ENCODE results near the gene ACVR1C. TPM values are rescaled to one million over a fixed set of nuclear protein-coding genes. Genes with fewer than 3 reads are reported as not detected.

Gene ACVR1C
- total and polyA plus RNA-seq, 11 donors, result 0.08 to 7.3 (median 0.20) TPM

DNA sequence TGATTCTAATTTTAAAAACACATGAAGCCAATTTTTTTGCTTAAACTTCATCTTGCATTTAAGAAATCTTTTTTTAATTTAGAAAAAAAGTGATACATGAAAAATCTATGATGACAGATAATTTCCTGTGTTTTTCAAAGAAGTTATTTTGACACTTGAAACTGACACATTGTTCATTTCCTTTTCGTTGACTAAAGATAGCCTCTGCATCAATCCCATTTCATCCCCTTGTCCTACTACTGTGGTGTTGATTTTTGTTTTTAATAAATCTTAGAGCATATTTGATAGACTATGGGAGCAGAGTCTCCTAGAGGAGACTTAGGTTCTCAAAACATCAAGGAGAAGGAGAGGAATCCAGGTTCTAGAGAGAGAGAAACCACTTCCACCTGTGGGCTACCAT lies 70.9 kb downstream of the ACVR1C start:
- intact Hi-C loops (cut with DNase I), result no loop called here
- Histone ChIP-seq H3K36me3 (no peaks in the 10 kb centered on the region), H3K9me3 (no peaks in the 10 kb centered on the region), H3K4me3 (no peak overlapping the region), H3K27me3 (no peaks in the 10 kb centered on the region), H3K4me1 (no peaks in the 10 kb centered on the region), H3K27ac (no peak overlapping the region)
- ATAC-seq (no peak), DNase-seq (no peak)
- WGBS, 4 donors, result 40 to 64% (median 54%) methylated on average over 1 of the region's 1 CpG
- no peak for TF ChIP-seq POLR2A (IDR thresholded peaks at IDR 0.05)
- TF ChIP-seq, protein P1, sequence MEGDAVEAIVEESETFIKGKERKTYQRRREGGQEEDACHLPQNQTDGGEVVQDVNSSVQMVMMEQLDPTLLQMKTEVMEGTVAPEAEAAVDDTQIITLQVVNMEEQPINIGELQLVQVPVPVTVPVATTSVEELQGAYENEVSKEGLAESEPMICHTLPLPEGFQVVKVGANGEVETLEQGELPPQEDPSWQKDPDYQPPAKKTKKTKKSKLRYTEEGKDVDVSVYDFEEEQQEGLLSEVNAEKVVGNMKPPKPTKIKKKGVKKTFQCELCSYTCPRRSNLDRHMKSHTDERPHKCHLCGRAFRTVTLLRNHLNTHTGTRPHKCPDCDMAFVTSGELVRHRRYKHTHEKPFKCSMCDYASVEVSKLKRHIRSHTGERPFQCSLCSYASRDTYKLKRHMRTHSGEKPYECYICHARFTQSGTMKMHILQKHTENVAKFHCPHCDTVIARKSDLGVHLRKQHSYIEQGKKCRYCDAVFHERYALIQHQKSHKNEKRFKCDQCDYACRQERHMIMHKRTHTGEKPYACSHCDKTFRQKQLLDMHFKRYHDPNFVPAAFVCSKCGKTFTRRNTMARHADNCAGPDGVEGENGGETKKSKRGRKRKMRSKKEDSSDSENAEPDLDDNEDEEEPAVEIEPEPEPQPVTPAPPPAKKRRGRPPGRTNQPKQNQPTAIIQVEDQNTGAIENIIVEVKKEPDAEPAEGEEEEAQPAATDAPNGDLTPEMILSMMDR (IDR thresholded peaks at IDR 0.05), result no peak

DNA sequence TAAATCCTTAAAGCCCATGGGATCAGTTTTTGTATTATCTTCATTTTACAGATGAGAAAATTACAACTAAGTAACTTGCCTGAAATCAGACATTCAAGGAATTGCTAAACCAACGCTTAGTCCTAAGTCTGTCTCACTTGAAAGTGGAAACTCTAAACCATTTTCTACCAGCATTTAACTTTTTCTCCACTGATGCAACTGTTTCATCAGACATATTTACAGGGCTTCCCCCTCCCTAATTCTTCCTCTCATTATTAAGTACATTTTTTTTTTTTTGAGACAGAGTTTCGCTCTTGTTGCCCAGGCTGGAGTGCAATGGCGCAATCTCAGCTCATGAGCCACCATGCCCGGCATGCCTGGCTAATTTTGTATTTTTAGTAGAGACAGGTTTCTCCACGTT lies 88.6 kb downstream of the ACVR1C start:
- H3K36me3 ChIP-seq, result no peaks in the 10 kb centered on the region
- ATAC-seq, result no peak
- no peaks in the 10 kb centered on the region for H3K4me1 ChIP-seq
- H3K27me3 ChIP-seq, result no peaks in the 10 kb centered on the region
- TF ChIP-seq, protein P1 (IDR thresholded peaks at IDR 0.05), result no peak
- no peak for TF ChIP-seq POLR2A (IDR thresholded peaks at IDR 0.05)
- no peak overlapping the region for H3K4me3 ChIP-seq
- 90 to 96% (median 91%) methylated on average over 5 of the region's 5 CpGs for WGBS, 4 donors
- H3K9me3 ChIP-seq, result no peaks in the 10 kb centered on the region
- intact Hi-C loops (cut with DNase I), result no loop called here
- no peak for DNase-seq
- no peak overlapping the region for H3K27ac ChIP-seq

DNA sequence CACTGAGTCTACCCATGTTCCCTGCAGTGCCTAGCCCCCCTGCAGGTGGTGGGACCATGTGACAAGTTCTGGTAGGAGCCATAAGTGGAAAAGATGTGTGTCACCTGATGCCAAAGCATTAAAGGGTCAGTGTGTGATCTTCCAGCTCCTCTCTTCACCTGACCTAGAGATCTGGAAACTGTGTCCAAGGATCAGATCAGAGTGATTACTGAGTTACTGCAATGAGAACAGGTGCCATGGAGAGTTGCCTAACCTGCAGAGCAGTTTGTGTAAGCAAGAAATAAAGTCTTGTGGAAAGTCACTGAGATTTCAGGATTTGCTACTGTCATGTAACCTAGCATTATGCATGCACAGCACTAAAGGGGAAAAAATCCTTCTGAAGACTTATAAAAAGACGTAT lies 90.6 kb downstream of the ACVR1C start:
- Histone ChIP-seq H3K27me3 (no peaks in the 10 kb centered on the region), H3K4me3 (no peak overlapping the region)
- intact Hi-C loops (cut with DNase I), result no loop called here

DNA sequence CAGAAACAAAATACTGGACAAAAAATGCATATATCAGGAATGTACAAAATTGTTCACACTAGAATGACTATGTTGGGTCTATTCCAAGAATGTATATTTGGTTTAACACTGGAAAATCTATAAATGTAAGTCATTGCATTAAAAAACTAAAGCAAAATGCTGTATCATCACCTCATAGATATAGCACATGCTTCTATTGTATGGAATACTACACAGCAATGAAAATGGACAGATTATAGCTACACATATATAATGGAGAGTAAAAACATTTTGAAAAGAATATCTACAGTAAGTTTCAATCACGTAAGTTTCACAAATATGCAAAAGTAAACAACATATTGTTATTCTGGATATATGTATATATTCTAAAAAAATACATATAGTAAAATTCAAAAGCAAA lies 91.8 kb downstream of the ACVR1C start:
- no peaks in the 10 kb centered on the region for H3K27me3 ChIP-seq
- WGBS, 4 donors, result 62 to 77% (median 72%) methylated on average over 1 of the region's 1 CpG
- no peaks in the 10 kb centered on the region for H3K4me1 ChIP-seq
- no peaks in the 10 kb centered on the region for H3K9me3 ChIP-seq
- DNase-seq (no peak), ATAC-seq (no peak)
- H3K4me3 ChIP-seq, result no peak overlapping the region
- TF ChIP-seq, protein P1 (IDR thresholded peaks at IDR 0.05), result no peak
- TF ChIP-seq POLR2A (IDR thresholded peaks at IDR 0.05), result no peak
- H3K36me3 ChIP-seq, result no peaks in the 10 kb centered on the region
- intact Hi-C loops (cut with DNase I), result no loop called here
- H3K27ac ChIP-seq, result no peak overlapping the region

More for the DNA sequence above, 90.6 kb downstream of the ACVR1C start:
- Histone ChIP-seq H3K4me1 (no peaks in the 10 kb centered on the region), H3K27ac (no peak overlapping the region), H3K36me3 (no peaks in the 10 kb centered on the region), H3K9me3 (no peaks in the 10 kb centered on the region)
- no peak for ATAC-seq
- 71 to 90% (median 82%) methylated on average over 1 of the region's 1 CpG for WGBS, 4 donors
- no peak for DNase-seq
- no peak for TF ChIP-seq POLR2A (IDR thresholded peaks at IDR 0.05)
- TF ChIP-seq, protein P1 (IDR thresholded peaks at IDR 0.05), result no peak
